HG03439 (cell line): ENCODE results near the gene TNFSF8.

ENCODE experiments used
- ATAC-seq: cut with Tn5 transposase; IDR thresholded peaks from one replicate; pipeline ENCODE4 v1.9.1; 2021; ENCODE audit warnings: mild to moderate bottlenecking, moderate library complexity; ENCODE audit not compliant: unreplicated experiment

Gene TNFSF8

DNA sequence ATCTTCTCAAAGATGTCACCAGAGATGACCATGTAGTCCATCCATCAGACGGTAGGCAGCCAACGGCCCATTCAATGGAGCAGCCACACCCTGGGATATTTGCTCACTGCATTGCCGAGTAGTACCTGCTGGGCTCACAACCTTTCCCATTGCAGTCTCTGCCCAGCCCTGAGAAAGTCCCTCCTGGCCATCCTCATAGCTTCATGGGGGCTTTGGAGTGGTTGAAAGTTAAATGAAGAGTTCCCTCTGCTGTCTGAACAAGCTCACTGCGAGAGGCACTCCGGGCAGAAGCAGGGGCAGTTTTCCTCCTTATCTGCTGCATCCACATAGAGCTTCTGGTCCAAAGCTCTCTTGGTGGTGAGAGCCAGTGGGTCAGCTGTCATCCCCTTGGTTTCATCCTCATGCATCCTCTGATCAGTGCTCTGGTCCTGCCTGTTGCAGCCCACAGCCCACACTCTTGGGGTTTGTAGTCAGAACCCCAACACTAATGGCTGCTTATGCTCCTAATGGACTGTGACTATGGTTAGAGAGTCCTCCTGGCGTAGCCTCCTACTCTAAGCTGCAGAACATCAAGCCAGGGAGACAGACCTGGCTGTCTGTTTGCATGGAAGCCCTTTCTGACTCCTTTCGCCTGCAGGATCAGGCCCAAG lies 23.3 kb downstream of the TNFSF8 start:
- no peak for ATAC-seq

GRCh38 chr9:114905170-114905940 lies 25.0 kb downstream of the TNFSF8 start:
- no peak for ATAC-seq

DNA sequence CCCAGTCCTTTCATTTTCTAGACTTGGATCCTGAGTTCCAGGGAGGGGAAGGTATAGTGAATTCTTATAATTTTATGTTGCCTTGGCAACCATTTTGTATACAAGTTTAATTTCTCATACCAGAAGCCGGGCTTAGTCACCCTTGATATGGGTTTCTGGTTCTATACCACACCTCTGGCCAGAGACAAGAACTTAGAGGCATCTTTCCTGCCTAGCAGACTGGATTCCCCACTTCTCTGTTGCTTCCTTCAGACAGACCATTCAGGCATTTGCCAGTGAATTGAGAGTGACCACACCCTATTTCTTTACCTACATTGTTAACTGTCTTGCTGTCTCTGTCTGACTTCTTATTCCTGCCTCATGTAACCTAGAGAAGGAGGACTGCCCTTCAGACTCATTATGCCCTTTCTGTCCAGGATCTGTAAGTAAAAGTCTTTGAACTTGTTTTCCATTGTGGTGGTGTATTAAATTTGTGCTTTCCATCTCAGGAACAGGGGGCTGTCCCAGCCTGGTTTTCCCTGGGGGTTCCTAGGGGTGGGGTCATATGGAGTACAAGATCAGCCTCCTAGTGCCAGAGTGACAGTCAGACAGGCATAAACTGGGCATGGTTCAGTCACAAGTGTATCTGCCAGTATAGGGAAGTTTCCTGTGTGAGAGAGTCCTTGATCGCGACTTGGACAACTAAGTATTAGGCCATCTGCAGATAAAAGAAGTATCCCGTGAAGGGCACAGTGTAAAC lies 27.4 kb downstream of the TNFSF8 start:
- no peak for ATAC-seq

GRCh38 chr9:114900942-114901802 lies 29.2 kb downstream of the TNFSF8 start:
- ATAC-seq, result no peak

DNA sequence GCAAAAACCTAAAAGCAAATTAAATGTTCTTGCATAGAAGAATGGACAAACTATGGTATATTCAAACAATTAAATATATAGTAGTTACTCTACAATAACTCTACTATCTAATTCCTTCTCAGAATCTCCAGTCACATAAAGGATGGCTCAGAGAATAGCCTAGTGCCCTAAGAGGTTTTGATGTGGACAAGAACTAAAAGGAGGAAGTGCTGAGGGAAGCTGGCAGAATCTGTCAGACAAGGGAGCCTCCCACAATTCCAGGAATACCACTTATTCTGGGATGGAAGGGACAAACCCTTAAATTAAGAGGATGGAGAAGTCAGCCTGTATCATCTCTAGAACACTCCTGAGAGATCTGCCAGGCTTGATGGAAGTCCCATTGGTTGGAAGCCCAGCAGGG lies 30.4 kb downstream of the TNFSF8 start:
- no peak for ATAC-seq

DNA sequence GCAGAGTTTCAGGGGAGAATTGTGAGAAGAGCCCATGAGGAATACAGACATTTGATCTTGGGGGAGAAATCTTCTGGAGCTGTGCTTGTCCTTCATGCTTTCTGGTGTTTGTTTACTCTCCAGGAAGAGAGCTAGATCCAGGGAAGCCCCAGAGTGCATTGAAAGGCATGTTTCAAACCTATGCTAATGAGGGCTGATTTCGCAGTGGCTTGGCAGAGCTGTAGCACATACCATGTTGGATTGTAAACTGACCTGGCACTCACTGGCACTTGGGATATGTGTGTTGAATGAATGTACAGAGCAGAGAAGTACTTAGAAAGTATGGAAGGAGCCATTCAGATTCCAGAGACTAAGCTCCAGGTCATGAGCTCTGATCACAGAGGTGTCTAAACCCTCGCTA lies 30.9 kb downstream of the TNFSF8 start:
- ATAC-seq, result no peak

GRCh38 chr9:114898741-114899140 lies 31.6 kb downstream of the TNFSF8 start:
- ATAC-seq, result peak; percentile 52

GRCh38 chr9:114897196-114897595 lies 33.2 kb downstream of the TNFSF8 start:
- no peak for ATAC-seq

- no peak for ATAC-seq
Measured at GRCh38 chr9:114896344-114896743, 34.0 kb downstream of the TNFSF8 start.

- no peak for ATAC-seq
Measured at GRCh38 chr9:114895521-114895991, 34.8 kb downstream of the TNFSF8 start.

- ATAC-seq, result no peak
Measured at GRCh38 chr9:114894609-114895433, 35.6 kb downstream of the TNFSF8 start.

DNA sequence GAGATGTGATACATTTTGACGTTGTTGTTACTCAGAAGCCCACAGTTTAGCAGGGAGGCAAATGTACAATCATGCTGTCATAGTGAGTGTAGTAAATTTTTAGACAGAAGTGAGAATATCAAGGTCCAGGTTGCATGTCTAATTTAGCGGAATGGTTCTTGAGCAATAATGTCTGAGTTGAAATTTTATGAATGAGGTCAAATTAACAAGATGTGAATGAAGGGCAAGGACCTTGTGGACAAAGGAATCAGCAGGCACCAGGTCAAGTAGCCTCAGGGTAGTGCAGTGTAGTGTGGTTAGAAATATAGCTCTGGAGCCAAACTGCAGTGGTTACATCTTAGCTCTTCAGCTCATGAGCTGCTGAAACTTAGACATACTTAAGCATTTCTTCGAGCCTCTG lies 36.2 kb downstream of the TNFSF8 start:
- no peak for ATAC-seq

- no peak for ATAC-seq
Measured at GRCh38 chr9:114893221-114894010, 37.0 kb downstream of the TNFSF8 start.

- ATAC-seq, result no peak
Measured at GRCh38 chr9:114889802-114890224, 40.6 kb downstream of the TNFSF8 start.

GRCh38 chr9:114888607-114889006 lies 41.8 kb downstream of the TNFSF8 start:
- no peak for ATAC-seq

GRCh38 chr9:114887963-114888362 lies 42.4 kb downstream of the TNFSF8 start:
- ATAC-seq, result no peak

- ATAC-seq, result no peak
Measured at GRCh38 chr9:114884787-114885452, 45.5 kb downstream of the TNFSF8 start.

GRCh38 chr9:114883709-114884108 lies 46.7 kb downstream of the TNFSF8 start:
- ATAC-seq, result no peak
